Skeletal muscle tissue (tissue), 4 donors: ENCODE data around the gene ZNF608. TPM values are rescaled to one million over a fixed set of nuclear protein-coding genes. Genes with fewer than 3 reads are reported as not detected.

Experiments used
- H3K27ac ChIP-seq: one replicate; pipeline ENCODE4 v1.7.0; 2013; ENCODE audit warnings: mild to moderate bottlenecking, low read depth, low read length, inconsistent platforms
- H3K27me3 ChIP-seq, 3 donors: one replicate each; pipeline ENCODE4 v1.7.0; 2013; ENCODE audit warnings: low read length in 3 of 3; ENCODE audit not compliant: control insufficient read depth in 3 of 3, insufficient read depth in 3 of 3
- H3K36me3 ChIP-seq, 3 donors: one replicate each; pipeline ENCODE4 v1.7.0; 2013; ENCODE audit warnings: low read length in 3 of 3; ENCODE audit not compliant: control insufficient read depth in 3 of 3, insufficient read depth in 3 of 3
- H3K4me1 ChIP-seq, 3 donors: one replicate each; pipeline ENCODE4 v1.7.0; 2013; ENCODE audit warnings: low read length in 3 of 3, mild to moderate bottlenecking in 3 of 3; ENCODE audit not compliant: control insufficient read depth in 3 of 3, insufficient read depth in 3 of 3
- H3K4me3 ChIP-seq, 3 donors: one replicate each; pipeline ENCODE4 v1.7.0; 2013; ENCODE audit warnings: low read length in 3 of 3
- H3K9ac ChIP-seq, 3 donors: one replicate each; pipeline ENCODE4 v1.7.0; 2013; ENCODE audit warnings: low read length in 3 of 3, mild to moderate bottlenecking in 3 of 3, moderate library complexity in 2 of 3, low read depth in 1 of 3
- H3K9me3 ChIP-seq, 3 donors: one replicate each; pipeline ENCODE4 v1.7.0; 2013; ENCODE audit warnings: low read length in 3 of 3; ENCODE audit not compliant: control insufficient read depth in 3 of 3
- total RNA-seq: library from RNA; depleted of rRNA; stranded (reverse); fragments of >200 nt; gene quantifications from one replicate; pipeline ENCODE4 v1.2.3, GENCODE V29; 2014
- donor health status: Osteomylitis.

Gene ZNF608
- total RNA-seq, 1 donor from 2014 or later = 31.3 TPM

GRCh38 chr5:124706051-124706450 lies 40.4 kb downstream of the ZNF608 start:
- Histone ChIP-seq H3K4me3 (no peak overlapping the region), H3K9ac (no peak overlapping the region), H3K27ac (no peak overlapping the region), H3K27me3 (no peaks in the 10 kb centered on the region), H3K4me1 (peaks cover 20 to 59% (median 46%) of the 10 kb centered on the region in 3 donors), H3K9me3 (no peaks in the 10 kb centered on the region), H3K36me3 (no peaks in the 10 kb centered on the region)

- Histone ChIP-seq H3K4me1 (peaks cover 20 to 61% (median 49%) of the 10 kb centered on the region in 3 donors), H3K36me3 (no peaks in the 10 kb centered on the region), H3K27me3 (no peaks in the 10 kb centered on the region), H3K4me3 (no peak overlapping the region), H3K9me3 (no peaks in the 10 kb centered on the region), H3K27ac (no peak overlapping the region), H3K9ac (no peak overlapping the region)
Measured at GRCh38 chr5:124705577-124705976, 40.9 kb downstream of the ZNF608 start.

- H3K27ac ChIP-seq = no peak overlapping the region
- no peak overlapping the region for H3K9ac ChIP-seq
- H3K9me3 ChIP-seq = no peaks in the 10 kb centered on the region
- H3K4me3 ChIP-seq = no peak overlapping the region
- no peaks in the 10 kb centered on the region for H3K36me3 ChIP-seq
- peaks cover 20 to 65% (median 49%) of the 10 kb centered on the region in 3 donors for H3K4me1 ChIP-seq
- no peaks in the 10 kb centered on the region for H3K27me3 ChIP-seq
Measured at GRCh38 chr5:124704594-124705284, 41.7 kb downstream of the ZNF608 start.

GRCh38 chr5:124703995-124704394 lies 42.4 kb downstream of the ZNF608 start:
- no peaks in the 10 kb centered on the region for H3K36me3 ChIP-seq
- H3K9ac ChIP-seq = no peak overlapping the region
- H3K27ac ChIP-seq = no peak overlapping the region
- no peak overlapping the region for H3K4me3 ChIP-seq
- no peaks in the 10 kb centered on the region for H3K27me3 ChIP-seq
- H3K4me1 ChIP-seq = peaks cover 21 to 60% (median 45%) of the 10 kb centered on the region in 3 donors
- H3K9me3 ChIP-seq = no peaks in the 10 kb centered on the region

- Histone ChIP-seq H3K27ac (no peak overlapping the region), H3K36me3 (no peaks in the 10 kb centered on the region), H3K9ac (peak overlapping the region in 1 of 3 donors; percentile 12), H3K9me3 (no peaks in the 10 kb centered on the region), H3K4me3 (no peak overlapping the region), H3K4me1 (peaks cover 26 to 56% (median 45%) of the 10 kb centered on the region in 3 donors), H3K27me3 (no peaks in the 10 kb centered on the region)
Measured at GRCh38 chr5:124702525-124702924, 43.9 kb downstream of the ZNF608 start.

GRCh38 chr5:124701873-124702425 lies 44.5 kb downstream of the ZNF608 start:
- no peak overlapping the region for H3K9ac ChIP-seq
- no peaks in the 10 kb centered on the region for H3K36me3 ChIP-seq
- peaks cover 22 to 50% (median 39%) of the 10 kb centered on the region in 3 donors for H3K4me1 ChIP-seq
- H3K9me3 ChIP-seq = no peaks in the 10 kb centered on the region
- no peak overlapping the region for H3K4me3 ChIP-seq
- H3K27me3 ChIP-seq = no peaks in the 10 kb centered on the region
- no peak overlapping the region for H3K27ac ChIP-seq

GRCh38 chr5:124701016-124701415 lies 45.4 kb downstream of the ZNF608 start:
- peaks cover 18 to 46% (median 34%) of the 10 kb centered on the region in 3 donors for H3K4me1 ChIP-seq

GRCh38 chr5:124700333-124700732 lies 46.1 kb downstream of the ZNF608 start:
- H3K27me3 ChIP-seq = no peaks in the 10 kb centered on the region
- H3K9me3 ChIP-seq = no peaks in the 10 kb centered on the region
- no peak overlapping the region for H3K27ac ChIP-seq
- peaks cover 18 to 41% (median 27%) of the 10 kb centered on the region in 3 donors for H3K4me1 ChIP-seq
- H3K36me3 ChIP-seq = no peaks in the 10 kb centered on the region
- H3K4me3 ChIP-seq = no peak overlapping the region
- no peak overlapping the region for H3K9ac ChIP-seq

More at GRCh38 chr5:124701016-124701415, 45.4 kb downstream of the ZNF608 start:
- Histone ChIP-seq H3K9ac (no peak overlapping the region), H3K9me3 (no peaks in the 10 kb centered on the region), H3K4me3 (no peak overlapping the region), H3K27ac (no peak overlapping the region), H3K27me3 (no peaks in the 10 kb centered on the region), H3K36me3 (no peaks in the 10 kb centered on the region)

- Histone ChIP-seq H3K9me3 (no peaks in the 10 kb centered on the region), H3K4me3 (peak overlapping the region in 1 of 3 donors; percentile 30), H3K27ac (peak overlapping the region; percentile 60), H3K4me1 (peaks cover 16 to 28% (median 16%) of the 10 kb centered on the region in 3 donors), H3K27me3 (no peaks in the 10 kb centered on the region), H3K36me3 (no peaks in the 10 kb centered on the region), H3K9ac (no peak overlapping the region)
Measured at GRCh38 chr5:124698770-124699169, 47.7 kb downstream of the ZNF608 start.

- H3K9ac ChIP-seq = no peak overlapping the region
- peak overlapping the region; percentile 60 for H3K27ac ChIP-seq
- H3K9me3 ChIP-seq = no peaks in the 10 kb centered on the region
- peaks cover 16 to 22% (median 18%) of the 10 kb centered on the region in 3 donors for H3K4me1 ChIP-seq
- H3K27me3 ChIP-seq = no peaks in the 10 kb centered on the region
- H3K4me3 ChIP-seq = peak overlapping the region in 2 of 3 donors; percentile 1 to 30
- H3K36me3 ChIP-seq = no peaks in the 10 kb centered on the region
Measured at GRCh38 chr5:124697933-124698591, 48.4 kb downstream of the ZNF608 start.
